IMR-90 (cell line): ENCODE measurements around the gene ADGRG3. TPM values are rescaled to one million over a fixed set of nuclear protein-coding genes. Genes with fewer than 3 reads are reported as not detected.
A peak's percentile ranks its signal among the peaks of the same experiment; 100 is the strongest.

ENCODE experiments used
- ATAC-seq: fragments of 200-7000 bp; cut with Tn5 transposase; 2 replicates; pipeline ENCODE4 v1.9.1; 2020; ENCODE audit warnings: low read depth, mild to moderate bottlenecking, moderate library complexity
- BruUV-seq: library from RNA; stranded (reverse); fragments of 400-500 nt; replicated peaks from 2 replicates; lab custom pipeline; 2021; lab: Mats Ljungman, UMichigan
- CTCF ChIA-PET: fragments of 300-600 bp; formaldehyde crosslinking; extraction: SDS; loops from one replicate; lab custom pipeline; 2021; ENCODE audit warnings: antibody characterized with exemption; lab: Yijun Ruan, JAX
- POLR2A ChIA-PET: fragments of 300-600 bp; sonication (Branson Sonifier 250); formaldehyde crosslinking; loops from one replicate; lab custom pipeline; 2022; ENCODE audit warnings: antibody characterized with exemption; ENCODE audit not compliant: unreplicated experiment; lab: Charles Lee
- DNase-seq: peaks from one replicate; pipeline ENCODE4 v3.0.0; 2013
- H2AFZ ChIP-seq: replicated peaks from 2 replicates; pipeline ENCODE3; 2013; ENCODE audit warnings: low read length, mild to moderate bottlenecking; ENCODE audit not compliant: poor library complexity
- H2AK5ac ChIP-seq: 2 replicates; pipeline ENCODE4 v1.6.1; 2013; ENCODE audit warnings: low read depth, low read length, inconsistent platforms
- H2AK9ac ChIP-seq: replicated peaks from 2 replicates; pipeline ENCODE3; 2013; ENCODE audit warnings: mild to moderate bottlenecking, low read depth, low read length, moderate library complexity; ENCODE audit not compliant: poor library complexity
- H2BK120ac ChIP-seq: 2 replicates; pipeline ENCODE4 v1.6.1; 2013; ENCODE audit warnings: low read depth, low read length, inconsistent platforms
- H2BK15ac ChIP-seq: 3 replicates; pipeline ENCODE4 v1.6.1; 2013; ENCODE audit warnings: low read depth, low read length, inconsistent platforms
- H2BK20ac ChIP-seq: 2 replicates; pipeline ENCODE4 v1.6.1; 2013; ENCODE audit warnings: low read depth, mild to moderate bottlenecking, inconsistent platforms, low read length, moderate library complexity
- H2BK5ac ChIP-seq: 2 replicates; pipeline ENCODE4 v1.6.1; 2013; ENCODE audit warnings: mild to moderate bottlenecking, low read depth, low read length, inconsistent platforms; ENCODE audit not compliant: poor library complexity, severe bottlenecking
- H3K14ac ChIP-seq: replicated peaks from 2 replicates; pipeline ENCODE4 v1.6.1; 2013; ENCODE audit warnings: low read depth, low read length, inconsistent platforms
- H3K18ac ChIP-seq: 2 replicates; pipeline ENCODE4 v1.6.1; 2013; ENCODE audit warnings: low read depth, low read length, control low read depth
- H3K23ac ChIP-seq: 2 replicates; pipeline ENCODE4 v1.6.1; 2013; ENCODE audit warnings: low read depth, low read length, inconsistent platforms
- H3K27ac ChIP-seq: 2 replicates; pipeline ENCODE4 v1.5.1; 2013; ENCODE audit warnings: mild to moderate bottlenecking, control low read depth, low read length; ENCODE audit not compliant: insufficient read depth
- H3K27me3 ChIP-seq: 2 replicates; pipeline ENCODE4 v1.6.1; 2013; ENCODE audit warnings: low read length; ENCODE audit not compliant: control insufficient read depth, insufficient read depth
- H3K36me3 ChIP-seq: 2 replicates; pipeline ENCODE4 v1.6.1; 2013; ENCODE audit warnings: low read length, mixed read lengths; ENCODE audit not compliant: control insufficient read depth, insufficient read depth
- H3K4ac ChIP-seq: 2 replicates; pipeline ENCODE4 v1.6.1; 2013; ENCODE audit warnings: low read depth, low read length, inconsistent platforms
- H3K4me1 ChIP-seq: 2 replicates; pipeline ENCODE4 v1.6.1; 2013; ENCODE audit warnings: low read length, mixed read lengths; ENCODE audit not compliant: control insufficient read depth, insufficient read depth
- H3K4me2 ChIP-seq: 2 replicates; pipeline ENCODE4 v1.6.1; 2013; ENCODE audit warnings: low read depth, mild to moderate bottlenecking, control low read depth, low read length, moderate library complexity
- H3K4me3 ChIP-seq: 2 replicates; pipeline ENCODE4 v1.5.1; 2013; ENCODE audit warnings: low read depth, mild to moderate bottlenecking, control low read depth, low read length, moderate library complexity; ENCODE audit not compliant: insufficient read depth
- H3K56ac ChIP-seq: 2 replicates; pipeline ENCODE4 v1.6.1; 2013; ENCODE audit warnings: low read length, inconsistent platforms; ENCODE audit not compliant: insufficient read depth; ENCODE audit errors: extremely low read depth
- H3K79me1 ChIP-seq, 2 experiments: 2 replicates each; pipeline ENCODE4 v1.6.1; 2013; ENCODE audit warnings: low read length in 2 of 2, inconsistent platforms in 1 of 2, low read depth in 1 of 2
- H3K9ac ChIP-seq: 2 replicates; pipeline ENCODE4 v1.6.1; 2013; ENCODE audit warnings: low read depth, low read length, control low read depth
- H3K9me1 ChIP-seq: 2 replicates; pipeline ENCODE4 v1.6.1; 2013; ENCODE audit warnings: low read length, inconsistent platforms; ENCODE audit not compliant: insufficient read depth
- H3K9me3 ChIP-seq: 2 replicates; pipeline ENCODE4 v1.6.1; 2013; ENCODE audit warnings: low read length; ENCODE audit not compliant: control insufficient read depth, insufficient read depth
- H4K20me1 ChIP-seq: 2 replicates; pipeline ENCODE4 v1.6.1; 2013; ENCODE audit warnings: low read length, inconsistent platforms; ENCODE audit not compliant: insufficient read depth
- H4K5ac ChIP-seq: 2 replicates; pipeline ENCODE4 v1.6.1; 2013; ENCODE audit warnings: mild to moderate bottlenecking, low read depth, low read length, control low read depth
- H4K8ac ChIP-seq, 2 experiments: 2 replicates each; pipeline ENCODE4 v1.6.1; 2013; ENCODE audit warnings: low read depth in 2 of 2, low read length in 2 of 2, control low read depth in 1 of 2, inconsistent platforms in 1 of 2
- H4K91ac ChIP-seq: 2 replicates; pipeline ENCODE4 v1.6.1; 2013; ENCODE audit warnings: low read depth, low read length, inconsistent platforms; ENCODE audit not compliant: insufficient read depth
- NFE2L2 ChIP-seq: fragments of 150-350 bp; IDR thresholded peaks from 2 replicates; pipeline ENCODE4 v1.6.1; 2016; ENCODE audit warnings: low read depth, mild to moderate bottlenecking, low read length
- WGBS, 2 experiments: methylation state at CpG; one replicate each; pipeline versions ENCODE4 v1.1.5 to v1.1.7; 2013; ENCODE audit warnings: missing lambda C conversion rate in 2 of 2; ENCODE audit not compliant: insufficient read length in 1 of 2; ENCODE audit errors: extremely low coverage in 2 of 2; 5-methylcytosine and 5-hydroxymethylcytosine counted together
- dilution Hi-C: fragments of 300-500 bp; cut with HindIII; formaldehyde crosslinking; loops from one replicate; pipeline ENCODE4 v1.14.3; 2018; ENCODE audit warnings: low sequenced_read_pairs; ENCODE audit not compliant: unreplicated experiment
- in situ Hi-C: fragments of 300-500 bp; cut with MboI; formaldehyde crosslinking; loops from 3 replicates; pipeline ENCODE4 v1.14.3; 2019; ENCODE audit warnings: low sequenced_read_pairs, inconsistent platforms, mixed read lengths
- intact Hi-C: fragments of 100-400 bp; cut with micrococcal nuclease; formaldehyde crosslinking; loops from 2 replicates; pipeline ENCODE4 v1.10.0; 2022
- polyA plus RNA-seq, 3 experiments: library from polyadenylated mRNA; depleted of rRNA; stranded (reverse); fragments of >200 nt; gene quantifications; 2 replicates each; pipeline ENCODE4 v1.2.3, GENCODE V29; 2012; ENCODE audit warnings: low replicate concordance in 1 of 3
- total RNA-seq: library from RNA; depleted of rRNA; stranded (reverse); fragments of >200 nt; gene quantifications from 2 replicates; pipeline ENCODE4 v1.2.3, GENCODE V29; 2012

Gene ADGRG3
- total and polyA plus RNA-seq, 2 of the 4 experiments (the other 2 are of a cell fraction): not detected

GRCh38 chr16:57646388-57647039 is 21.6 kb upstream of the ADGRG3 start:
- in situ Hi-C loops: no loop called here

More at GRCh38 chr16:57646388-57647039, 21.6 kb upstream of the ADGRG3 start:
- Histone ChIP-seq H3K9me1 (peaks cover 19% of the 10 kb centered on the region), H3K14ac (no peak overlapping the region), H3K79me1 (no peaks in the 10 kb centered on the region), H3K23ac (no peak overlapping the region), H2BK15ac (no peak overlapping the region), H3K4me3 (no peak overlapping the region), H2AK5ac (peak overlapping the region; percentile 71), H4K5ac (no peak overlapping the region), H2AK9ac (peak overlapping the region; percentile 60), H3K4ac (no peak overlapping the region), H3K27me3 (no peaks in the 10 kb centered on the region), H3K4me1 (peaks cover 8% of the 10 kb centered on the region), H3K36me3 (no peaks in the 10 kb centered on the region), H4K20me1 (no peaks in the 10 kb centered on the region), H4K91ac (peak overlapping the region; percentile 41), H3K9me3 (no peaks in the 10 kb centered on the region), H3K27ac (no peak overlapping the region), H3K4me2 (no peak overlapping the region), H2BK20ac (no peak overlapping the region), H3K9ac (no peak overlapping the region), H2BK120ac (no peak overlapping the region; the same call in 1 of the 2 replicates), H2BK5ac (no peak overlapping the region), H2AFZ (peak overlapping the region; percentile 53), H4K8ac (peak overlapping the region; percentile 49 to 54; a peak in 2 of 4 replicates), H3K56ac (no peak overlapping the region), H3K18ac (no peak overlapping the region)
- intact Hi-C loops (loop anchor here (10.0 kb wide), 1 partner anchor 358 kb away; the partner anchor contains the start of genes USB1 and ZNF319), dilution Hi-C loops (no loop called here)
- CTCF ChIA-PET: interaction anchor here (1.1 kb wide), 1 partner anchor 71 kb away, joined by 3 read pairs; no protein-coding TSS in a partner anchor
- BruUV-seq: no TSS peak
- no peak for TF ChIP-seq NFE2L2
- no peak for DNase-seq
- 90% methylated on average over 2 of the region's 14 CpGs; no CpG with 5 or more reads in 1 of the 2 experiments for WGBS, 2 experiments
- POLR2A ChIA-PET: no interaction called here
- no peak for ATAC-seq
